Aorta (tissue), 5 donors: ENCODE results near the gene WDR62. TPM values are rescaled to one million over a fixed set of nuclear protein-coding genes. Genes with fewer than 3 reads are reported as not detected.

Experiments used
- ATAC-seq: fragments of 200-7000 bp; cut with Tn5 transposase; one replicate; pipeline ENCODE4 v1.9.1; 2022; ENCODE audit warnings: moderate library complexity; ENCODE audit not compliant: low FRiP score
- DNase-seq, 2 donors: peaks; one replicate each; pipeline ENCODE4 v3.0.0-alpha.2; 2020
- H3K27ac ChIP-seq, 2 donors: one replicate each; pipeline ENCODE4 v1.5.1; 2013; ENCODE audit warnings: low read length in 2 of 2, mild to moderate bottlenecking in 2 of 2, moderate library complexity in 2 of 2, control low read depth in 1 of 2, inconsistent platforms in 1 of 2, low read depth in 1 of 2
- H3K27me3 ChIP-seq, 2 donors: one replicate each; pipeline ENCODE4 v1.6.1; 2013; ENCODE audit warnings: control low read depth in 1 of 2, low read length in 1 of 2, mild to moderate bottlenecking in 1 of 2, moderate library complexity in 1 of 2; ENCODE audit not compliant: insufficient read depth in 2 of 2, control insufficient read depth in 1 of 2
- H3K36me3 ChIP-seq, 2 donors: one replicate each; pipeline ENCODE4 v1.6.1; 2013; ENCODE audit warnings: control low read depth in 1 of 2, low read length in 1 of 2, mild to moderate bottlenecking in 1 of 2; ENCODE audit not compliant: insufficient read depth in 2 of 2, control insufficient read depth in 1 of 2
- H3K4me1 ChIP-seq, 2 donors: one replicate each; pipeline ENCODE4 v1.6.1; 2013; ENCODE audit warnings: low read length in 2 of 2, control low read depth in 1 of 2, mild to moderate bottlenecking in 1 of 2, moderate library complexity in 1 of 2; ENCODE audit not compliant: insufficient read depth in 2 of 2, control insufficient read depth in 1 of 2
- H3K4me3 ChIP-seq, 2 donors: one replicate each; pipeline ENCODE4 v1.5.1; 2013; ENCODE audit warnings: low read length in 2 of 2, control low read depth in 1 of 2, mild to moderate bottlenecking in 1 of 2
- H3K9me3 ChIP-seq: one replicate; pipeline ENCODE4 v1.6.1; 2013; ENCODE audit warnings: mild to moderate bottlenecking, low read length; ENCODE audit not compliant: control insufficient read depth
- WGBS, 2 donors: extraction: QIAGEN DNeasy Blood & Tissue Kit; methylation state at CpG; one replicate each; pipeline ENCODE4 v1.1.7; 2013; 5-methylcytosine and 5-hydroxymethylcytosine counted together
- intact Hi-C, 2 donors: fragments of 100-400 bp; cut with DNase I; formaldehyde crosslinking; loops; one replicate each; pipeline versions ENCODE4 v1.14.2 to v1.15.0; 2022
- polyA plus RNA-seq, 2 donors: library from polyadenylated mRNA; stranded (reverse); fragments of 200-250 nt; gene quantifications; one replicate each; pipeline ENCODE4 v1.2.3, GENCODE V29; 2013
- total RNA-seq, 2 donors: library from RNA; stranded (reverse); fragmentation: NEBNext Ultra II Directional; extraction: Animal tissue kit (Norgen Biotek cat#: 25700); gene quantifications; one replicate each; pipeline ENCODE4 v1.2.1, GENCODE V29; 2021
- donor health status: healthy with polysubstance abuse.
- donor health status: Bipolar disorder and iron deficiency.
- donor health status: DM: no; HTN: no; CAD: no.
- donor health status: DM: no; HTN: no; CAD: no.
- donor health status: DM: yes; HTN: yes; CAD: no.

WDR62 gene
- total and polyA plus RNA-seq, 4 donors: 0.25 to 1.3 (median 0.35) TPM

GRCh38 chr19:36108684-36109083 lies 54.0 kb downstream of the WDR62 start:
- H3K4me1 ChIP-seq: no peaks in the 10 kb centered on the region
- ATAC-seq (no peak), DNase-seq (no peak)
- H3K27ac ChIP-seq: no peak overlapping the region
- H3K9me3 ChIP-seq: no peaks in the 10 kb centered on the region
- no peaks in the 10 kb centered on the region for H3K36me3 ChIP-seq
- intact Hi-C loops: no loop called here
- WGBS, 2 donors: 95% methylated on average over 3 of the region's 3 CpGs
- H3K4me3 ChIP-seq: no peak overlapping the region
- H3K27me3 ChIP-seq: no peaks in the 10 kb centered on the region

- H3K36me3 ChIP-seq: no peaks in the 10 kb centered on the region
- intact Hi-C loops: no loop called here
- WGBS, 2 donors: 44 to 91% methylated on average over 1 of the region's 1 CpG
- no peak within 1 kb of the TSS for H3K27ac ChIP-seq
- no peaks in the 10 kb centered on the region for H3K4me1 ChIP-seq
- DNase-seq (no peak), ATAC-seq (no peak)
- H3K27me3 ChIP-seq: no peaks in the 10 kb centered on the region
- no peak within 1 kb of the TSS for H3K4me3 ChIP-seq
- no peaks in the 10 kb centered on the region for H3K9me3 ChIP-seq
These were observed 55.9 kb downstream of the WDR62 start, which contains the start of gene OVOL3 for GRCh38 chr19:36110487-36111199. OVOL3 (plus strand) TSS chr19:36111143; CDS start chr19:36111203, 60 bp downstream.

- intact Hi-C loops: no loop called here
- Histone ChIP-seq H3K27ac (no peak overlapping the region), H3K9me3 (no peaks in the 10 kb centered on the region), H3K4me3 (no peak overlapping the region), H3K4me1 (no peaks in the 10 kb centered on the region), H3K36me3 (no peaks in the 10 kb centered on the region), H3K27me3 (no peaks in the 10 kb centered on the region)
- no peak for ATAC-seq
- DNase-seq: no peak
- 74 to 80% methylated on average over 13 of the region's 13 CpGs for WGBS, 2 donors
These were observed 56.5 kb downstream of the WDR62 start for GRCh38 chr19:36111200-36111539.

- H3K27me3 ChIP-seq: no peaks in the 10 kb centered on the region
- no peak overlapping the region for H3K4me3 ChIP-seq
- DNase-seq (no peak), ATAC-seq (no peak)
- H3K36me3 ChIP-seq: no peaks in the 10 kb centered on the region
- no peaks in the 10 kb centered on the region for H3K9me3 ChIP-seq
- no peak overlapping the region for H3K27ac ChIP-seq
- 94 to 95% methylated on average over 10 of the region's 10 CpGs for WGBS, 2 donors
- intact Hi-C loops: no loop called here
- H3K4me1 ChIP-seq: no peaks in the 10 kb centered on the region
These were observed 58.0 kb downstream of the WDR62 start for GRCh38 chr19:36112678-36113077.

GRCh38 chr19:36113425-36113824 lies 58.7 kb downstream of the WDR62 start:
- H3K4me1 ChIP-seq: no peaks in the 10 kb centered on the region
- H3K27me3 ChIP-seq: no peaks in the 10 kb centered on the region
- 87 to 89% methylated on average over 34 of the region's 34 CpGs for WGBS, 2 donors
- no peaks in the 10 kb centered on the region for H3K9me3 ChIP-seq
- H3K36me3 ChIP-seq: no peaks in the 10 kb centered on the region
- intact Hi-C loops: no loop called here
- ATAC-seq (no peak), DNase-seq (no peak)
- no peak overlapping the region for H3K27ac ChIP-seq
- no peak overlapping the region for H3K4me3 ChIP-seq

- 7 to 8% methylated on average over 47 to 48 of the region's 48 CpGs for WGBS, 2 donors
- no peaks in the 10 kb centered on the region for H3K4me1 ChIP-seq
- no peaks in the 10 kb centered on the region for H3K36me3 ChIP-seq
- DNase-seq: no peak
- H3K27me3 ChIP-seq: no peaks in the 10 kb centered on the region
- H3K9me3 ChIP-seq: no peaks in the 10 kb centered on the region
- H3K4me3 ChIP-seq: peak overlapping the region; percentile 33 to 50
- peak overlapping the region in 1 of 2 donors; percentile 18 for H3K27ac ChIP-seq
- no peak for ATAC-seq
- intact Hi-C loops: loop anchor here in 1 of 2 donors (2.0 kb wide), 1 partner anchor 59 kb away; the partner anchor contains the start of genes THAP8 and WDR62
These were observed 59.4 kb downstream of the WDR62 start for GRCh38 chr19:36113894-36114720.

- Histone ChIP-seq H3K36me3 (no peaks in the 10 kb centered on the region), H3K27ac (peak within 1 kb of the TSS in 1 of 2 donors; percentile 61), H3K9me3 (no peaks in the 10 kb centered on the region), H3K4me1 (no peaks in the 10 kb centered on the region), H3K27me3 (no peaks in the 10 kb centered on the region), H3K4me3 (peak within 1 kb of the TSS; percentile 48 to 50)
- WGBS, 2 donors: 0 to 1% methylated on average over 58 to 60 of the region's 60 CpGs
- ATAC-seq: peak; percentile 98
- DNase-seq: peak; percentile 100
- intact Hi-C loops: loop anchor here in 1 of 2 donors (2.0 to 5.0 kb wide), 2 partner anchors 60 to 118 kb away; partner anchors contain the start of genes SDHAF1, THAP8 and WDR62
These were observed 60.2 kb downstream of the WDR62 start, which contains the start of gene POLR2I for GRCh38 chr19:36114721-36115452. POLR2I (minus strand) TSS chr19:36114875; CDS start chr19:36114856, 19 bp downstream.
